GM19395 (cell line): ENCODE data around the gene NPIPB6.

Experiments used
- ATAC-seq: cut with Tn5 transposase; IDR thresholded peaks from one replicate; pipeline ENCODE4 v1.9.1; 2021; ENCODE audit warnings: mild to moderate bottlenecking, moderate library complexity; ENCODE audit not compliant: unreplicated experiment

Gene NPIPB6

GRCh38 chr16:28324235-28324886, 38.9 kb downstream of the NPIPB6 start:
- ATAC-seq = no peak

- no peak for ATAC-seq
Observed at GRCh38 chr16:28321700-28322411, 41.5 kb downstream of the NPIPB6 start.

- ATAC-seq = no peak
Observed at GRCh38 chr16:28320741-28321140, 42.6 kb downstream of the NPIPB6 start.

- no peak for ATAC-seq
Observed at GRCh38 chr16:28320023-28320561, 43.2 kb downstream of the NPIPB6 start.

- no peak for ATAC-seq
Observed at GRCh38 chr16:28319476-28320022, 43.8 kb downstream of the NPIPB6 start.

GRCh38 chr16:28318042-28318744, 45.1 kb downstream of the NPIPB6 start:
- no peak for ATAC-seq

GRCh38 chr16:28317040-28317880, 46.0 kb downstream of the NPIPB6 start:
- no peak for ATAC-seq

GRCh38 chr16:28316054-28316453, 47.3 kb downstream of the NPIPB6 start:
- no peak for ATAC-seq

- no peak for ATAC-seq
Observed at GRCh38 chr16:28313587-28313986, 49.7 kb downstream of the NPIPB6 start.

- no peak for ATAC-seq
Observed at GRCh38 chr16:28312327-28312726, 51.0 kb downstream of the NPIPB6 start.

- no peak for ATAC-seq
Observed at GRCh38 chr16:28311913-28312312, 51.4 kb downstream of the NPIPB6 start.

- ATAC-seq = no peak
Observed at GRCh38 chr16:28311413-28311812, 51.9 kb downstream of the NPIPB6 start.

GRCh38 chr16:28310796-28311195, 52.5 kb downstream of the NPIPB6 start:
- no peak for ATAC-seq

- no peak for ATAC-seq
Observed at GRCh38 chr16:28309811-28310311, 53.4 kb downstream of the NPIPB6 start.

GRCh38 chr16:28308794-28309584, 54.3 kb downstream of the NPIPB6 start:
- ATAC-seq = no peak

GRCh38 chr16:28307936-28308335, 55.4 kb downstream of the NPIPB6 start:
- no peak for ATAC-seq

GRCh38 chr16:28304214-28304613, 59.1 kb downstream of the NPIPB6 start:
- no peak for ATAC-seq

- ATAC-seq = no peak
Observed at GRCh38 chr16:28303132-28303531, 60.2 kb downstream of the NPIPB6 start.

- no peak for ATAC-seq
Observed at GRCh38 chr16:28301620-28302019, 61.7 kb downstream of the NPIPB6 start.

- ATAC-seq = no peak
Observed at GRCh38 chr16:28301154-28301553, 62.2 kb downstream of the NPIPB6 start.
